GM19467 (cell line): ENCODE data around the gene MRPL24.

ENCODE experiments used
- ATAC-seq: cut with Tn5 transposase; IDR thresholded peaks from one replicate; pipeline ENCODE4 v1.9.1; 2021; ENCODE audit warnings: mild to moderate bottlenecking, moderate library complexity; ENCODE audit not compliant: unreplicated experiment

The MRPL24 gene

GRCh38 chr1:156692925-156693847, 47.7 kb downstream of the MRPL24 start:
- ATAC-seq = no peak

GRCh38 chr1:156692441-156692924, 48.4 kb downstream of the MRPL24 start:
- no peak for ATAC-seq

GRCh38 chr1:156691665-156692440, 49.0 kb downstream of the MRPL24 start:
- no peak for ATAC-seq

GRCh38 chr1:156691191-156691590, 49.7 kb downstream of the MRPL24 start:
- no peak for ATAC-seq

- no peak for ATAC-seq
Observed at GRCh38 chr1:156690675-156691036, 50.2 kb downstream of the MRPL24 start.

GRCh38 chr1:156689953-156690674, 50.8 kb downstream of the MRPL24 start:
- no peak for ATAC-seq

GRCh38 chr1:156689035-156689952, 51.6 kb downstream of the MRPL24 start:
- no peak for ATAC-seq
